ENCODE data around the gene GPATCH1. TPM values are rescaled to one million over a fixed set of nuclear protein-coding genes. Genes with fewer than 3 reads are reported as not detected.

Gene GPATCH1
- total and polyA plus RNA-seq, 2 donors from 2014 or later: 4.3 to 9.1 TPM

- intact Hi-C loops (cut with DNase I): no loop called here
- peaks cover 0 to 12% (median 10%) of the 10 kb centered on the region in 3 donors for H3K4me1 ChIP-seq (ENCODE audit: control insufficient read depth in 2 of 3, insufficient read depth in 2 of 3, low read depth in 1 of 3, low read length in 3 of 3)
- no peaks in the 10 kb centered on the region for H3K36me3 ChIP-seq (ENCODE audit: control insufficient read depth in 2 of 3, insufficient read depth in 3 of 3, low read length in 3 of 3)
- H3K27me3 ChIP-seq (ENCODE audit: control insufficient read depth, insufficient read depth, low read length): no peaks in the 10 kb centered on the region
- no peak overlapping the region for H3K9ac ChIP-seq (ENCODE audit: low read length in 3 of 3)
- peak in 1 of 5 donors; percentile 18 for DNase-seq
- no peaks in the 10 kb centered on the region for H3K9me3 ChIP-seq (ENCODE audit: control insufficient read depth in 2 of 3, insufficient read depth in 1 of 3, low read length in 3 of 3)
- H3K4me3 ChIP-seq (ENCODE audit: low read length in 3 of 3): no peak overlapping the region
- no peak overlapping the region for H3K27ac ChIP-seq (ENCODE audit: low read depth in 2 of 2, low read length in 2 of 2)
- no peak for TF ChIP-seq CTCF (IDR thresholded peaks at IDR 0.05; ENCODE audit: borderline replicate concordance, extremely low read depth, insufficient read depth)
- no peak for FAIRE-seq
These were observed 91.0 kb downstream of the GPATCH1 start for GRCh38 chr19:33171916-33172359.

- H3K27me3 ChIP-seq (ENCODE audit: control insufficient read depth, insufficient read depth, low read length): no peaks in the 10 kb centered on the region
- no peak for TF ChIP-seq CTCF (IDR thresholded peaks at IDR 0.05; ENCODE audit: borderline replicate concordance, extremely low read depth, insufficient read depth)
- H3K9ac ChIP-seq (ENCODE audit: low read length in 3 of 3): no peak overlapping the region
- no peaks in the 10 kb centered on the region for H3K9me3 ChIP-seq (ENCODE audit: control insufficient read depth in 2 of 3, insufficient read depth in 1 of 3, low read length in 3 of 3)
- H3K4me3 ChIP-seq (ENCODE audit: low read length in 3 of 3): no peak overlapping the region
- H3K4me1 ChIP-seq (ENCODE audit: control insufficient read depth in 2 of 3, insufficient read depth in 2 of 3, low read depth in 1 of 3, low read length in 3 of 3): peaks cover 2 to 15% (median 10%) of the 10 kb centered on the region in 3 donors
- no peak overlapping the region for H3K27ac ChIP-seq (ENCODE audit: low read depth in 2 of 2, low read length in 2 of 2)
- FAIRE-seq: no peak
- DNase-seq: peak in 1 of 5 donors; percentile 40
- H3K36me3 ChIP-seq (ENCODE audit: control insufficient read depth in 2 of 3, insufficient read depth in 3 of 3, low read length in 3 of 3): no peaks in the 10 kb centered on the region
- intact Hi-C loops (cut with DNase I): no loop called here
These were observed 93.2 kb downstream of the GPATCH1 start for GRCh38 chr19:33174186-33174585.

GRCh38 chr19:33175156-33175782 lies 94.3 kb downstream of the GPATCH1 start:
- H3K9ac ChIP-seq (ENCODE audit: low read length in 3 of 3): no peak overlapping the region
- no peaks in the 10 kb centered on the region for H3K27me3 ChIP-seq (ENCODE audit: control insufficient read depth, insufficient read depth, low read length)
- intact Hi-C loops (cut with DNase I): no loop called here
- FAIRE-seq (no peak), DNase-seq (peak in 1 of 5 donors; percentile 47)
- H3K4me1 ChIP-seq (ENCODE audit: control insufficient read depth in 2 of 3, insufficient read depth in 2 of 3, low read depth in 1 of 3, low read length in 3 of 3): peaks cover 2 to 15% (median 10%) of the 10 kb centered on the region in 3 donors
- no peak for TF ChIP-seq CTCF (IDR thresholded peaks at IDR 0.05; ENCODE audit: borderline replicate concordance, extremely low read depth, insufficient read depth)
- no peak overlapping the region for H3K27ac ChIP-seq (ENCODE audit: low read depth in 2 of 2, low read length in 2 of 2)
- peak overlapping the region in 1 of 3 donors; percentile 88 for H3K4me3 ChIP-seq (ENCODE audit: low read length in 3 of 3)
- H3K36me3 ChIP-seq (ENCODE audit: control insufficient read depth in 2 of 3, insufficient read depth in 3 of 3, low read length in 3 of 3): no peaks in the 10 kb centered on the region
- no peaks in the 10 kb centered on the region for H3K9me3 ChIP-seq (ENCODE audit: control insufficient read depth in 2 of 3, insufficient read depth in 1 of 3, low read length in 3 of 3)

Data from kidney (tissue), 14 donors.